ENCODE results near the gene ABI3.

- TF ChIP-seq CTCF (IDR thresholded peaks at IDR 0.05) = no peak
- TF ChIP-seq POLR2A (IDR thresholded peaks at IDR 0.05) = no peak
- TF ChIP-seq EP300 (IDR thresholded peaks at IDR 0.05) = no peak
- TF ChIP-seq POLR2AphosphoS5 (IDR thresholded peaks at IDR 0.05) = no peak
Observed at GRCh38 chr17:49258394-49258793, 47.9 kb downstream of the ABI3 start.
